NCI-H187 treated with DMSO at 0.1 percent for 48 hours (cell line): ENCODE measurements around the gene RD3L.

Experiments
- DNase-seq: peaks from one replicate; lab custom pipeline; 2025; lab: John Stamatoyannopoulos, UW

The RD3L gene

DNA sequence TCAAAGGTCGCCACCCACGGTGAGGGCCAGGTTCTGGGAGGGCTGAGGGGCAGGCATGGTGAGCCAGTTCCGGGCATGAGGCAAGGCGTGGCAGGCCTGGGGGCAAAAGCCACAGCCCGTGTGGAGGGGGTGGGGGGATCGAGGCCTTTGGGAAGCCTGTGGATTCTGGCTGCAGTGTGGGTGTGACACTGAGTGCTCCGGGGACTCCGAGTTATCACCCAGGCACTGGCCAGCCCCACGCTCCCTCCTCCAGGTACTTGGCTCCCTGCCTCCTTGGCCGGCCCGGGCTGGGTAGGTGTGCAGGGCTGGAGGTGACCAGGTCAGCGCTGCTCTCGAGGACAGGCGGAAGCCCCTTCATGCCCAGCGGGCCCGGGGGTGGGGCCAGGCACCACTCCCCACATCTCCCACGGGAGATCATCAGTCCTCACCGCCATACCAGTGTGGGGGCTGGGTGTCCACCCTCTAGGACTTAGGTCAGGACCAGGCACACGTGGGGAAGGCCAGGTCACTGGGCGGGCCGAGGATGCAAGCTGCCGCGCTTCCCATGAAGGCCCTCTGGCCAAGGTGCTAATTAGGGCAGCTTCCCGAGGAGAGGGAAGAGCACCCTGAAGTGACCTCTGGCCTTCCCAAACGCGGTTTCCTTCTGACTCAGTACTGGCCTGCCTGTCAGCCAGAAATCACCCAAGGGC is 48.2 kb downstream of the RD3L start:
- no peak for DNase-seq

DNA sequence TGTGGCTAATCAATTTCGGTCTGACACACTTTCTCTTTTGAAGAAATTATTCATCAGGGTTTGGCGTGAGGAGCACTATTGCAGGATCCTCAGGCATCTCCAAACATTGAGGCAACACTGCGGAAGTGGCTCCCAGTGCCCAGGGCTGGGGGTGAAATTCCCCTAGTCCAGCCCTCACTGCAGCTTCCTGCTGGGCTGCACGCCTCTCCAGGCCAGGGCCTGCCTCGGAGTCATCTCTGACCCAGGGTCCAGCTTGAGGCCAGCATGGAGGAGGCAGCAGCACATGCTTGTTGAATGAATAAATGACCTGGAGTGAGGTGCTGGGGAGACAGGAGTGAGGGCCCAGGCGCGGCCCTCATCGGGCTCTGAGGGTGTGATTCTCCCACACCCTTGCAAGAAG is 50.1 kb downstream of the RD3L start:
- DNase-seq: no peak

DNA sequence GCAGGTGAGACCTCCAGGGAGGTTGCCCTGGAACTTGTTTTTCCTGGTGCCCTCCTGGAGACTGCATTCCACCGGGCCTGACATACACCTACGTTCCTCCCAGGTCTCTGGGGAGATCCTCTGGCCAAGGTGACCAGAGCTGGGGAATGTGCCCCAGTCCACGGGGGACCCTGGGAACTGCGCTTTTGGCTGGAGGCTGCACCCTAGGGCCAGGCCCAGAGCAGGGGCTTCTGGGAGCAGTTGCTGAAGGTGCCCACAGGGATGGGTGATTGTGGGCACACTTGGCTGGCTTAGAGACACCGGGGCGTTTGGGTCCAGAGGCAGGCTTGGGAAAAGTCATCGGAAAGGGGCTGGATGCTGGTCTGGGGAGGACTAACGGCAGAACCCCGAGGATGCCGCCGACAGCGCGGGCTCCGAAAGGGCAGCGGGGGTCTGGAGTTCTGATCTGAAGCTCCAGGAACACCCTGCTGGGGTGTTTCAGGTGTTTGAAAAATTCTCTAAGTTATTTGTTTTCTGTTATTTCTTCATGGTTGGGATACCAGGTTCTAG is 50.6 kb downstream of the RD3L start:
- no peak for DNase-seq

DNA sequence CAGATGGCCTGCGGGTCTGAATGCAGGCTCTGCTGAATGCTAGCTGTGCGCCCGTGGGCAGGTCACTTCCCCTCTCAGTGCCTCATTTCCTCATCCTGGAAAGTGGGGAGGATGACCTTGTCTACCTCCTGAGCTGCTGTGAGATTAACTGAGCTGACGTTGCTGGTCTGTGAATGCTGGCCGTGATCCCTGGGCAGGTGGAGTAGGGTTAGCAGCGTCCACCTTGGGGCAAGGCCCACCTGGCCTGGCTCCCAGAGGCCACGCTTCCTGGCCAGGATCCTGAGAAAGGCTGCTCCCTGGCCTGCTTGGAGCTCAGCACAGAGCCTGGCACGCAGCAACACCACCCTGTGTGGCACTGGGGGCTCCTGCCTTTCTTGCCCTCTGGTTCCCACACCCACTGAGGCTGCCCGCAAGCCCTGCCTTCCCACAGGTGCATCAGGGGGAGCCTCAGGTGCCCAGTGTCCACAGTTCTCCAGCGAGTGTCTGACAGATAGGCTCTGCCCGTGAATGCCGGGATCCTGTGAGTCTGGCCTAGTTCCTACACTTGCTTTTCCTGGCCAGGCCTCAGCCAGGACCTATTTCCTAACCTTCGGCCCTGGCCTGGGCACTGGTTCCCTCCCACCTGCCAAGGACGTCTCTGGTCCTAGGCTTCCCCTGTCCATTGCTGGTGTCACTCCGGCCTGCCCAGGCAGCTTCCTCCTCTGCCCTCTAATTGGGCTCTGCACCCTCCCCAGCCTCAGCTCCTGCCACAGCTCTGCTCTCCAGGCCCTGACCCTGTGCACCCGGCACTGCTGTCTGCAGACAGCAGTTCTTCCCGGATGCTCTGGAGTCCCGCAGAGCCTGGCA is 51.3 kb downstream of the RD3L start:
- no peak for DNase-seq
